Measurements from ENCODE around the gene MRNIP. TPM values are rescaled to one million over a fixed set of nuclear protein-coding genes. Genes with fewer than 3 reads are reported as not detected.

Gene MRNIP
- total RNA-seq, 6 experiments from 2014 or later, result 4.7 to 14.7 (median 9.0) TPM

DNA sequence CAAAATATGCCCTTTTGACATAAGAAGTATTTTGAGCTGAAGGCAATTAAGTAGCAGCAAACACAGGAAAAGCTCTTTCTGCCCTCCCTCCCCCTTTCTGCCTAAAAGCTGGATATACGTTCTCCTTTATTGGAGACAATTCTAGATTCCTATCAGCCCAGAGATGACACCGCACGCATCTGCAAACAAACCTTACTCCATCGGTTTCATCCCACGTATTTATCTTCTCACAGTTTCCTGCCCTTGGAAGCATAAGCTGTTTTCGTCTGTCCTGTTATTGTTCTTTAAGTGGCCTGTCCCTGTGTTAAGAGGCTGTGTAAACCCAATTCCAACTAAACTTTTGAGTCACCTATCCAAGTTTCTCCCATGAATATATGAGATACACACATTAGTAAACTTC, 37.2 kb upstream of the MRNIP start:
- no peak overlapping the region for H3K27ac ChIP-seq

DNA sequence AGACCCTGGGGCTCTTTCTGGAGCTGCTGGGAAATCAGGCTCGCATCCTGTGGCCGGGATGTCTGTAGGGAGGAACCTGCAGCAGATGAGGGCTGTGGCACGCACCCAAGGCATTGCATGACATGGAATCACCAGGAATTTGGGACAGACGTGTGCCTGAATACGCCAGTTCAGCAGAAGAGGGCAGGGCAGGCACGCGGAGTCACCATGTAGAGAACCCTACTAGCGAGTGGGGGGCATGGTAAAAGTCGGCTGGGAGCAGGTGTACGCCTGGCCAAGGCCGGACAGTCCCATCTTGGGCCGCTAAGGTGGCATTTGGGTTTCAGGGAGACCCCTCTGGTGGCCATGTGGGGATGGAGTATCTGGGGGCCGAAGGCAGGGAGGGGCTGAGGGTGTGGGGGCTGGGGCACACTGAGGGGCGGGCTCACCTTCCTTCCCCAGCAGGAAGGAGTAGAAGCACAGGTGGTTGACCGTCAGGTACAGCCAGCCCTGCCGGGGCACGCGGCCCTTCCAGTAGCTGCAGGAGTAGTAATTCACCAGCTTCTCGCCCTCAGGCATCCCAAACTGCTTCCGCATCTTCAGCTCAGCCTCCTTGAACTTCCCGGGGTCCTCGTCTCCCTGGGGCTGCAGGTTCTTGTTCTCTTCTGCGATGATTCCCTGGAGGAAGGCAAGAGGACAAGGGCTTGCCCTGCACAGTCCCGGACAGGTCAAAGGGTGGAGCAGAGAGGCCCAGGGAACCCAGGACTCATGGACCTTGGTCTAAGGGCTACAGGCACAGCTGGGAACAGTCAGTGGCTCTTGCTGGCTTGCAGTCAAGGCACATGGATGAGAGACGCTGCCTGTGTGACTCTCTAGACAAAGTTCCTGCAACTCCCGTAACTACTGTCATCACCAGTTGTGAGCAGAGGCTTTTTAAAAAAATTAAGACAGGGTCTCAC, 35.6 kb upstream of the MRNIP start:
- Histone ChIP-seq H3K36me3 (peaks cover 0 to 72% (median 29%) of the 10 kb centered on the region in 4 donors), H3K9me3 (no peaks in the 10 kb centered on the region), H3K27me3 (no peaks in the 10 kb centered on the region), H3K4me3 (no peak overlapping the region), H3K4me1 (peaks cover 0 to 12% (median 0%) of the 10 kb centered on the region in 4 donors), H3K27ac (no peak overlapping the region)
- no peak for TF ChIP-seq POLR2A (IDR thresholded peaks at IDR 0.05)
- TF ChIP-seq, protein P1, sequence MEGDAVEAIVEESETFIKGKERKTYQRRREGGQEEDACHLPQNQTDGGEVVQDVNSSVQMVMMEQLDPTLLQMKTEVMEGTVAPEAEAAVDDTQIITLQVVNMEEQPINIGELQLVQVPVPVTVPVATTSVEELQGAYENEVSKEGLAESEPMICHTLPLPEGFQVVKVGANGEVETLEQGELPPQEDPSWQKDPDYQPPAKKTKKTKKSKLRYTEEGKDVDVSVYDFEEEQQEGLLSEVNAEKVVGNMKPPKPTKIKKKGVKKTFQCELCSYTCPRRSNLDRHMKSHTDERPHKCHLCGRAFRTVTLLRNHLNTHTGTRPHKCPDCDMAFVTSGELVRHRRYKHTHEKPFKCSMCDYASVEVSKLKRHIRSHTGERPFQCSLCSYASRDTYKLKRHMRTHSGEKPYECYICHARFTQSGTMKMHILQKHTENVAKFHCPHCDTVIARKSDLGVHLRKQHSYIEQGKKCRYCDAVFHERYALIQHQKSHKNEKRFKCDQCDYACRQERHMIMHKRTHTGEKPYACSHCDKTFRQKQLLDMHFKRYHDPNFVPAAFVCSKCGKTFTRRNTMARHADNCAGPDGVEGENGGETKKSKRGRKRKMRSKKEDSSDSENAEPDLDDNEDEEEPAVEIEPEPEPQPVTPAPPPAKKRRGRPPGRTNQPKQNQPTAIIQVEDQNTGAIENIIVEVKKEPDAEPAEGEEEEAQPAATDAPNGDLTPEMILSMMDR (IDR thresholded peaks at IDR 0.05), result no peak
- ATAC-seq (peak; percentile 47 to 93 (median 68)), DNase-seq (peak in 2 of 3 donors; percentile 69 to 75)
- 75% methylated on average over 8 of the region's 26 CpGs for WGBS (ENCODE audit: insufficient coverage, low coverage, low lambda C conversion rate, missing lambda C conversion rate)
- intact Hi-C loops (cut with DNase I), result no loop called here

More for the DNA sequence above, 37.2 kb upstream of the MRNIP start:
- TF ChIP-seq POLR2A (IDR thresholded peaks at IDR 0.05), result no peak
- TF ChIP-seq, protein P1 (IDR thresholded peaks at IDR 0.05), result no peak
- WGBS (ENCODE audit: insufficient coverage, low coverage, low lambda C conversion rate, missing lambda C conversion rate), result 70% methylated on average over 6 of the region's 6 CpGs
- intact Hi-C loops (cut with DNase I), result no loop called here
- Histone ChIP-seq H3K4me3 (no peak overlapping the region), H3K9me3 (no peaks in the 10 kb centered on the region), H3K27me3 (no peaks in the 10 kb centered on the region), H3K4me1 (peaks cover 0 to 12% (median 0%) of the 10 kb centered on the region in 4 donors), H3K36me3 (peaks cover 0 to 57% (median 23%) of the 10 kb centered on the region in 4 donors)
- ATAC-seq, result peak in 1 of 4 donors; percentile 36
- DNase-seq, result no peak

DNA sequence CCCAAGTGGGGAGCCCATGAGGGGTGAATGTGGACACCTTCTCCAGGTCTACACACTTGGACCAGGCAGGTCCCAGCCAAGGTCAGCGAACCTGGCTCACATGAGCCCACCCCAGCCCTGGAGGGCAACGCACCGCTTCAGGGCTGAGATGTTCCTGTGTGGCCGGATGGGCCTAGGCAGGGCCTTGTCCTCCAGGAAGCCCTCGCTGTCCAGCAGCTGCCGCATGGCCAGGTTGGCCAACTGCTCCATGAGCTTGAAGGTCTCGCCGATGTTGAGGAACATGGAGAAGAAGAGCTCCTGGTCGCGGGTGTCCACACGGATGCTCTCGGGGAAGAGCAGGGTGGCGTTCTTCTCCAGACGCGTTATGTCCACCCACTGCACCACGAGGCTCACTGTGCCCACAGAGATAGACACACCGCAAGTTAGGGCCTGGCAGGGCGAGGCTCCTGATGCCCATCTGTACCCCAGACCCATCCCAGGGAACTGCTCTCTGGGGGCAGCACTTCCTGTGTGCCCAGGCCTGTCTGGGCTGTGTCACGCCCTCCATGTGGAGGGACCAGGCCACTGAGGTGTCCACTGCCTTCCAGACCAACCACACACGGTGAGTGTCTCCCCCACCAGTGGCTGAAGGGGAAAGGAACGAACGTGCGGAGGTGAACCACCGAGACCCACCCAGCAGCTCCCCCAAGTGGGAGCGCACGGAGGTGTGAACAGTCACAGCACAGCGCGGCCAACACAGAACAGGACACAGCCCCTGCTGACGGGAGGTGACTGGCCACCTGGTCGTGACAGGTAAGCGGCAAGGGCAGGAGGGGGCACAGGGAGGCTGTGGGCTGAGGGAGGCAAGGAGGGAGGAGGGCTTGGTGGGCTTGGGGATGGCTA, 34.7 kb upstream of the MRNIP start:
- DNase-seq, result peak in 2 of 3 donors; percentile 43 to 50
- no peak overlapping the region for H3K27ac ChIP-seq
- 82% methylated on average over 5 of the region's 31 CpGs for WGBS (ENCODE audit: insufficient coverage, low coverage, low lambda C conversion rate, missing lambda C conversion rate)
- ATAC-seq, result no peak
- no peaks in the 10 kb centered on the region for H3K9me3 ChIP-seq
- H3K4me1 ChIP-seq, result peaks cover 0 to 12% (median 0%) of the 10 kb centered on the region in 4 donors
- intact Hi-C loops (cut with DNase I), result no loop called here
- H3K4me3 ChIP-seq, result no peak overlapping the region
- peaks cover 0 to 63% (median 28%) of the 10 kb centered on the region in 4 donors for H3K36me3 ChIP-seq
- no peaks in the 10 kb centered on the region for H3K27me3 ChIP-seq
- TF ChIP-seq POLR2A (IDR thresholded peaks at IDR 0.05), result no peak

DNA sequence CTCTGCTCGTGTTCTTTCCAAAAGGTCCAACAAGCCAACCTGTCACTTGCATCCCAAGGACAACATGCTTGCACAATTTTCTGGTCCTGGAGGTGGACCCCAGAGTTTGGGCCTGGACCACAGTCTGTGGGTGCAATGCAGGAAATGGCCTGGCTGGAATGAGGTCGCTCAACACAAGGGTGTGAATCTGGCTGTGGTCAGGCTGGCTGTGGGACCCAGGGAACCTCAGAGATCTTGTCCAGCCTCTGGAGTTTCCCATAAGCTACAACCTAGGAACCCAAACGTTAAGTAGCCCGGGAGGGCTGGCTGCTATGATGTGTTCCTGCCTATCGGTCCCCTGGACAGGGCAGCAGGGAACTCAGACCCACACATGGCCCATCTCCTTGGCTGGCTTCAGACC, 33.6 kb upstream of the MRNIP start:
- Histone ChIP-seq H3K4me1 (peaks cover 0 to 12% (median 0%) of the 10 kb centered on the region in 4 donors), H3K4me3 (no peak overlapping the region), H3K27me3 (no peaks in the 10 kb centered on the region), H3K36me3 (peaks cover 0 to 60% (median 23%) of the 10 kb centered on the region in 4 donors), H3K9me3 (no peaks in the 10 kb centered on the region), H3K27ac (no peak overlapping the region)
- 54% methylated on average over 2 of the region's 5 CpGs for WGBS (ENCODE audit: insufficient coverage, low coverage, low lambda C conversion rate, missing lambda C conversion rate)
- ATAC-seq, result no peak
- DNase-seq, result peak in 1 of 3 donors; percentile 35
- TF ChIP-seq POLR2A (IDR thresholded peaks at IDR 0.05), result no peak
- TF ChIP-seq, protein P1 (IDR thresholded peaks at IDR 0.05), result no peak
- intact Hi-C loops (cut with DNase I), result no loop called here
